Measurements from ENCODE around the gene CCNJ.
"Not testable (repeated sequence)": the region's sequence is repeated elsewhere in the genome, so short reads cannot be mapped to it uniquely, and the experiment has no call there.

Gene CCNJ

GRCh38 chr10:96043033-96043892 is at the start of gene CCNJ:
TSS of gene CCNJ (plus strand) at chr10:96043583. CDS start at chr10:96044394, 811 bp downstream.
- DNase-seq (ENCODE audit: low read depth in 2 of 3, low spot score in 1 of 3), result peak; percentile 64 to 75 (median 66)

GRCh38 chr10:95994376-95994775 is 49.0 kb upstream of the CCNJ start:
- DNase-seq (ENCODE audit: low read depth in 2 of 3, low spot score in 1 of 3), result not testable (repeated sequence)

- no peak for DNase-seq (ENCODE audit: low read depth in 2 of 3, low spot score in 1 of 3)
Observed at GRCh38 chr10:95998255-95998784, 45.1 kb upstream of the CCNJ start.

GRCh38 chr10:96013956-96014355 is 29.4 kb upstream of the CCNJ start:
- no peak for DNase-seq (ENCODE audit: low read depth in 2 of 3, low spot score in 1 of 3)

- no peak for DNase-seq (ENCODE audit: low read depth in 2 of 3, low spot score in 1 of 3)
Observed at GRCh38 chr10:96014473-96015102, 28.8 kb upstream of the CCNJ start.

- peak in 1 of 3 donors; percentile 50 for DNase-seq (ENCODE audit: low read depth in 2 of 3, low spot score in 1 of 3)
Observed at GRCh38 chr10:96017191-96017687, 26.1 kb upstream of the CCNJ start.

- DNase-seq (ENCODE audit: low read depth in 2 of 3, low spot score in 1 of 3), result no peak
Observed at GRCh38 chr10:96021332-96021731, 22.1 kb upstream of the CCNJ start.

GRCh38 chr10:96022739-96023138 is 20.6 kb upstream of the CCNJ start:
- no peak for DNase-seq (ENCODE audit: low read depth in 2 of 3, low spot score in 1 of 3)

- no peak for DNase-seq (ENCODE audit: low read depth in 2 of 3, low spot score in 1 of 3)
Observed at GRCh38 chr10:96023168-96023567, 20.2 kb upstream of the CCNJ start.

- no peak for DNase-seq (ENCODE audit: low read depth in 2 of 3, low spot score in 1 of 3)
Observed at GRCh38 chr10:96025566-96025965, 17.8 kb upstream of the CCNJ start.

GRCh38 chr10:96034625-96035024 is 8.8 kb upstream of the CCNJ start:
- DNase-seq (ENCODE audit: low read depth in 2 of 3, low spot score in 1 of 3), result no peak

GRCh38 chr10:96038476-96039387 is 4.7 kb upstream of the CCNJ start:
- no peak for DNase-seq (ENCODE audit: low read depth in 2 of 3, low spot score in 1 of 3)

- DNase-seq (ENCODE audit: low read depth in 2 of 3, low spot score in 1 of 3), result no peak
Observed at GRCh38 chr10:96041146-96041545, 2.2 kb upstream of the CCNJ start.

GRCh38 chr10:96043893-96044715 is 721 bp downstream of the CCNJ start:
- DNase-seq (ENCODE audit: low read depth in 2 of 3, low spot score in 1 of 3), result peak; percentile 14 to 27 (median 22)

- DNase-seq (ENCODE audit: low read depth in 2 of 3, low spot score in 1 of 3), result no peak
Observed at GRCh38 chr10:96044736-96045135, 1.4 kb downstream of the CCNJ start.

GRCh38 chr10:96046546-96046945 is 3.2 kb downstream of the CCNJ start:
- no peak for DNase-seq (ENCODE audit: low read depth in 2 of 3, low spot score in 1 of 3)

GRCh38 chr10:96047004-96047649 is 3.7 kb downstream of the CCNJ start:
- DNase-seq (ENCODE audit: low read depth in 2 of 3, low spot score in 1 of 3), result no peak

- not testable (repeated sequence) for DNase-seq (ENCODE audit: low read depth in 2 of 3, low spot score in 1 of 3)
Observed at GRCh38 chr10:96047925-96048324, 4.5 kb downstream of the CCNJ start.

GRCh38 chr10:96049340-96049739 is 6.0 kb downstream of the CCNJ start:
- no peak for DNase-seq (ENCODE audit: low read depth in 2 of 3, low spot score in 1 of 3)

- DNase-seq (ENCODE audit: low read depth in 2 of 3, low spot score in 1 of 3), result no peak
Observed at GRCh38 chr10:96053985-96054384, 10.6 kb downstream of the CCNJ start.
